HG03175 (cell line): ENCODE measurements around the gene MKNK1.
A peak's percentile ranks its signal among the peaks of the same experiment; 100 is the strongest.

Experiments
- ATAC-seq: cut with Tn5 transposase; IDR thresholded peaks from one replicate; pipeline ENCODE4 v1.9.1; 2021; ENCODE audit warnings: mild to moderate bottlenecking, moderate library complexity; ENCODE audit not compliant: unreplicated experiment

The MKNK1 gene

DNA sequence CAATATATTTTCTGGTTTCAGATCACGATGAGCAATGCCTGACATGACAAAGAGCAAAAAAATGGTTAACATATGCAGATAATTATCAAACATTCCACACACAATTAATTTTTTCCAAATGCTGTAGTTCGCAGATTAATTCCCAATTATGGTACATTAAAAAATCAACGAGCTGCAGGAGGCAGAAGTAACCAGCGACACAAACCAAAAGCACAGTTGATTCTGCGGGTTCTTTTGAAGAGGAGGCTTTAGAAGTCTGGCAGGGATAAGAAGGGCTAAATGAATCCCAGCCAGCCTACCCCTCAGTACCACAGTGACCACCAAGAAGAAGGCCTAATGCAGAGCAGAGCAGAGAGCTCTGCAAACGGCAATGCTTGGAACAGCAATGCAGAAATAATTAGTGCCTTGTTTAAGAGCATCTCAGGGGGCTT, 35.6 kb downstream of the MKNK1 start:
- ATAC-seq, result no peak

GRCh38 chr1:46563341-46563740, 40.7 kb downstream of the MKNK1 start:
- ATAC-seq, result no peak

DNA sequence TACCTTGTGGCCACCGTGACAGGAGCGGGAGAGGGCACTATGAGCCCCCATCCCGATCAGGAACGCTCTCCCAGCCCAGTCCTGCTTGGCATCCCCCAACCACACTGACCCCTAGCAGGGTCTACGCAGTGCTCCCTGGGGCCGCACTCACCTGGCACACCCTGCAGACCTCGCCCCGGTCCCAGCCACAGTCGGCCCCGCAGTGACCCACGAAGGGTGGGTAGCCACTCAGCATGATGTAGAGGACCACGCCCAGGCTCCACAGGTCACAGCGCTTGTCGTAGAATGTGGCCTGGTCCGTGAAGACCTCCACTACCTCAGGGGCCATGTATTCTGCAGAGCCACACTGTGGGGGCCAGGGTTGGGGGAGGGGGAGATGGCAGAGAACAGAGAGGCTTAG, 41.6 kb downstream of the MKNK1 start:
- no peak for ATAC-seq

GRCh38 chr1:46558966-46559365, 45.1 kb downstream of the MKNK1 start:
- no peak for ATAC-seq

- ATAC-seq, result no peak
These were observed 45.7 kb downstream of the MKNK1 start for GRCh38 chr1:46558141-46558963.

GRCh38 chr1:46557403-46557802, 46.7 kb downstream of the MKNK1 start:
- no peak for ATAC-seq

GRCh38 chr1:46556822-46557221, 47.2 kb downstream of the MKNK1 start:
- ATAC-seq, result no peak

DNA sequence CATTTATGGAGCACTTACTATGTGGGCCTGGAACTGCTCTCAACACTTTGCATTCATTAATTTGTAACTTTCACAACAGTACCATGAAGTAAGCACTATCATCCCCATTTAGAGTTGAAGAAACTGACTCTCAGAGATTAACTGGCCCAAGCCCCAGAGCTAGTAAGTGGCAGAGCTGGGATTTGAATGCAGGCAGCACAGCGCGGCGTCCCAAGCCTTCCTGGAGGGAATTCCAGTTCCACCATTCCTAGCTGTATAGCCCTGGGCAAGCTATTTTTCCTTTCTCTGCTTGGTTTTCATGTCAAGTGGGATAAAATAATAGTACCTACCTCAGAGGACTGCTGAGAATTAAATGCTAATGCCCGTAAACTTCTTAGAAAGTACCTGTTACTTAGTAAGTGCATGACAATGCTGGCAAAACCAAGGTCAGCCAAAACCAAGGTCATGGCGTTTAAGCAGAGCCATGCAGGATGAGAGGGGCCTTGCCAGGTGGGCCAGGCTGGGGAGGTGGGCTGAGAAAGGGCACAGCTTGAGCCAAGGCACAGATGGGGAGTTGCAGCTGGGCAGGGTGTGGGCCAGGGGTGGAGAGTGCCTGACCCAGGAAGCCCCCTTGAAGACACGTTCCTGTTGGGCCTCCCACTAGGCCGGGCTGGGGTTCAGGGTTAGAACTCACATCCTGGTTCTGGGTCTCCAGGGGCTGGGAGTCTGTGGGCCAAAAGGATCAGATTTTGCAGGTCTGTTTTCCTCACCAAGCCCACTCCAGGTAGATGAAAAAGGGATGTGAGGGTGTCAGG, 48.0 kb downstream of the MKNK1 start:
- ATAC-seq, result no peak

DNA sequence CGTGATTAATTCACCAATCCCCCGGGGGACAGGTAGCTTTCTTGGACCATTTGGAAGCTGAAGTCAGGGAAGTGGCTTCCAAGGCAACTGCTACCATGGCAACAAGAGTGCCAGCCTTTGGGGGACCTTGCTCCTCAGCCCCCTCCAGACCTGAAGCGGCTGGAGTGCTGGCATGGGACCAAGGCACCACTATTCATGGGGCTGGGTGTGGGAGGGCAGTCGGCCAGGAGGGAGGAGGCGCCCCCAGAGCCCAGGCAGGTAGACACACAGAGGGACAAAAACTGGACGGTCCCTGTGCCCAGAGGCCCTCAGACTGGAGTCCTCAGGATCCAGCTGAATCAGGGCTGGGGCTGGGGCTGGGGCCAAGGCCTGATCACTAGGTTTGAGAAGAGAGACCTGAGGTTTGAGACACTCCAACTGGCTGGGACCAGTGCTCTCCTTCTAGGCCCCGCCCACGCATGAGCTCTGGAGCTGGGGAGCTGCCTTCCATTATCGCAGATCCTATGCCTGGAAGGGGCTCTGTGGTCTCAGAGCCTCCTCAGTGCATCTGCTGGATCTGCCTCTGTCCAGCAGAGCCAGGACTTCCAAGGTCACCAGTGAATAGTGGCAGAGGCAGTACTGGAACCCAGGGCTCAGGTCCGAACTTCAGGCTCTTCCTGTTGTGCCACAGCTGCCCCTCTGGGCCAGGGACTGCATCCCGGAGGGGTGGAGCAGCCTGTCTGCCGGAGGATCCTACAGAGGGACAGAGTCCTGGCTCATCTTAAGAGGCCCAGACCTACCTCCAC, 49.3 kb downstream of the MKNK1 start:
- ATAC-seq, result no peak

GRCh38 chr1:46554236-46554596, 49.9 kb downstream of the MKNK1 start:
- no peak for ATAC-seq

DNA sequence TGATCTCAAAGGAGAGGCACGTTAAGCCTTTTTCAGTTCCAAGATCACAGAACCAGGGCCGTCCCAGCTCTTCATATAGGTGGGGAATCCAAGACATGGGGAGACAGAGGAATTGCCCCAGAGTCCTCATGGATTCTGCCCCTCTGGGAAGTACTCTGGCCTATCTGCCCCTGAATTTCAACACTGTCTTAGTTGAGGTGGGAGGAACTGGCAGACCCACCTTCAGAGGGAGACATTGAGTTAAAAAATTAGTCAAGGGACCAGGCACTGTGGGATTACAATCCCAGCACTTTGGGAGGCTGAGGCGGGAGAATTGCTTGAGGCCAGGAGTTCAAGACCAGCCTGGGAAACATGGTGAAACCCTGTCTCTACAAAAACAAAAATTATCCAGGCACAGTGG, 50.6 kb downstream of the MKNK1 start:
- no peak for ATAC-seq

GRCh38 chr1:46552357-46553237, 51.5 kb downstream of the MKNK1 start:
- ATAC-seq, result no peak

DNA sequence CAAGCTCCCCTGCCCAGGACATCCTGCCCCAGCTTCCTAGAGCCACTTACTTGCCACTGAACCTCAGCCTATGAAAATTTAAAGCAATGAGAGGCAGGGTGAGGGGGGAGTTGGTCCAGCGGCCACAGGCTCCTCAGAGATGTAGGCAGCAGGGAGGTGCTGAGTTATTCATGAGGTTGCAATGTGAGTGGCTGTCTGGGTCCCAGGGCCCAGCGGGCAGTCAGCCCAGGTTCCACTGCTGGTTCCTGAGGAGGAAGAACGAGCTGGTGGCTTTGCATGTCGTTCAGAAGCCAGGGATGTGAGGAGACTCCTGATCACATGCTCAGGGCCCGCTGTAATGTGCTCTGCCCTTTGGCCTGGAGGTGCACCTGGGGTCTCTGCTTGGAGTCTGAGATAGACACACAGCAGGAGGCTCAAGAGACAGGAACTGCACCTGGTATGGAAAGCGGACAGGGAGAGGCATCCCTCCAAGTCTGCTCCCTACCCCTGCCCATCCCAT, 52.4 kb downstream of the MKNK1 start, which contains the start of gene KNCN:
TSS of gene KNCN (minus strand) at position 51 of the 499 bp plus-strand sequence. CDS start 432 bp downstream, outside the sequence.
- ATAC-seq, result no peak

DNA sequence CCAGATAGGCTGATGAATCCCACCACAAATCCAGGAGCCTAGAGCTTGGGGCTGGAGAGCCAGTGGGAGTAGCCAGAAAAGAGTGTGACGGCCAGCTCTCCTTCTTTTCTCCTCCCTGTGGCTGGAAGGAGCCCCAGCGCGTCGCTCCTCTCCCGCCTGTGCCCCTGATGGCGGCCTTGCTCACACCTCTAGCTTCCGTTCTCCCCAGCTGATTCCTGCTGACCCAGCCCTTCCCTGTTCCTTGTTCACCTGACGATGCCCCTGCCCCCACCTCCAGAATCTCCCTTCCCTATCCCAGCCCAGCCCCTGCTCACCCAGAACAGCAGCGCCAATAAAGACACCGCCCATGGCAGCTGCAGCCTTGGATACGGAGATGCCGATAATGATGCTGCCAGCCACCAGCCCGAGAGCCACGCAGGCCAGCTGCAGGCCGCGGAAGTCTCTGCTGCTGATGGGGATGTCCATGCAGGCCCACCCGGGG, 53.3 kb downstream of the MKNK1 start:
- ATAC-seq, result no peak

GRCh38 chr1:46549697-46550681, 54.1 kb downstream of the MKNK1 start:
- ATAC-seq, result peak; percentile 67

DNA sequence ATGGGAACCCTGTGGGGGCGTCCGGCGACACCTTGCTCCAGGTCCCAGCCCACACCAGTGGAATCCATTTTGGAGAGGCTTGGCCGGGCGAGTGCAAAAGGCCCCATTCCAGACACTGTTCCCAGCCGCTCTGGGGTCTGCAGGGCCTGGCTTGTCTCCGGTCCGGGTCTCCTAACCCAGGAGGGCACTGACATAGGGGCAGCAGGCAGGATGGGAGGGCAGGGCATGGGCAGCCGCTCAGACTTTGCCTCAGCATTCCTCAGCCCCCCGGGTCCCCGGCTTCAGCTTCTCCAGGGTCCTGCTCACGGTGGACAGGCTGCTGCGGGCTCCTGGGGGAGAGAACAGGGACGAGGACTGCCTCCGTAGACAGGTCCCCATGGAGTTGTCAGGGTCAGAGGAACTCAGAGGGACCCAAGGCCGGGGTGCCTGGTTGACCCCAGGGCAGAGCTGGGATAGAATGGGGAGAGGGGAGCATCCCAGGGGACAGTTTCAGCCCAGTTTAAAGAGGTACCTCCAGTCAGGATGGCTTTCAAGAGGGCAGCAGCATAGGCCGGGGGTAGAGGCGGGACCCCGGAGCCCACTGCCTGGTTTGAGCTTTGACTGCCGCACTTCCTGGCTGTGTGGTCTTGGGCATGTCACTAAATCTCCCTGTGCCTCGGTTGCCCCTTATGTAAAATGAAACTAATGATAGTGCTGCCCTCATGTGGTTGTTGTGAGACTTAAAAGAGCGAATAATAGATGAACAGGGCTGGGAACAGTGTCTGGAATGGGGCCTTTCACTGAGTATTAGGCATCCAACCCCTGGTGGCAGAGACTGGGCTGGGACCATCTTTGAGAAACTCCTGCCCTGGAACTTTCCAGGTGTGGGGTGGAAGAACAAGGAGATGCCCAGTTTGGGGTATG, 56.3 kb downstream of the MKNK1 start:
- ATAC-seq, result no peak

DNA sequence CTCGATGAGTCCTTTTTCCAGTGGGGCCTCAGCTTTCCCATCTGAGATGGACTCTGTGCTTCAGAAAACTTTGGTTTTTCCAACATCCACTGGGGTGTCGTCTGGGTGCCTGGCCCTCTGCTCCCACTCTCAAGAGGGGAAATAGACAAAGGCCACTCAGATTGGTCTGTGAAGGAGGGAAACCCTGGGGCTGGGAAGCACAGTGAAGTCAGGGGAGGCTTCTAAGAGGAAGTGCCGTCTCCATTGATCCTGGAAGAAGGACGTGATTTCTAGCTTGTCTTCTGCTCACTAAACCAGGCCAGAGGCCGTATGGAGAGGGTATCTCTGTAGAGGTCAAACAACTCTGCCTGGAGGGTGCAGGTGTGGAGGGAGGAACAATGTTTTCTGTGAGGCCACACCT, 57.9 kb downstream of the MKNK1 start:
- no peak for ATAC-seq

GRCh38 chr1:46545784-46546183, 58.3 kb downstream of the MKNK1 start:
- no peak for ATAC-seq
